ENCODE measurements around the gene MET.
"Not testable (repeated sequence)": the region's sequence is repeated elsewhere in the genome, so short reads cannot be mapped to it uniquely, and the experiment has no call there.

MET gene

DNA sequence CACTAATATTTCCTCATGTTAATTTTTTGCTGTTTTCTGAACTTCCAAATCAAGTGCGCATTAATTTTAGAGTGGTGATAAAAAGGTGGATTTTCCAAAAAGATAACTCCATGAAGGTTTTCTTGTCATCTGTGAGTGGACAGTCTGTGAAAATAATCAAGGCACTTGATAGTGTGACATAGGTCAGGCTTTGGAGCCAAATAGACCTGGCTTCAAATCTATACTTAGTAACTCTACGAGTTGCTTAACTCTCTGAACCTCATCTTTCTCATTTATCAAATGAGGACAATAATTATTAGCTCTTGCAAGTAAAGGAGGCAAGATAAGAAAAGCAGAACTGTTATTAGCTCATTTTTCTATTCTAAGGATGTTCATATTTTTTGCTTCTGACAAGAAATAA lies 24.7 kb upstream of the MET start:
- Mint-ChIP-seq H3K4me1 (no peaks in the 10 kb centered on the region), H3K27ac (no peak overlapping the region), H3K36me3 (no peaks in the 10 kb centered on the region), H3K4me3 (no peak overlapping the region), H3K27me3 (peaks cover 19% of the 10 kb centered on the region), H3K9me3 (no peaks in the 10 kb centered on the region)
- DNase-seq (ENCODE audit: low spot score in 2 of 2) = no peak
- ATAC-seq (ENCODE audit: low read depth) = no peak

DNA sequence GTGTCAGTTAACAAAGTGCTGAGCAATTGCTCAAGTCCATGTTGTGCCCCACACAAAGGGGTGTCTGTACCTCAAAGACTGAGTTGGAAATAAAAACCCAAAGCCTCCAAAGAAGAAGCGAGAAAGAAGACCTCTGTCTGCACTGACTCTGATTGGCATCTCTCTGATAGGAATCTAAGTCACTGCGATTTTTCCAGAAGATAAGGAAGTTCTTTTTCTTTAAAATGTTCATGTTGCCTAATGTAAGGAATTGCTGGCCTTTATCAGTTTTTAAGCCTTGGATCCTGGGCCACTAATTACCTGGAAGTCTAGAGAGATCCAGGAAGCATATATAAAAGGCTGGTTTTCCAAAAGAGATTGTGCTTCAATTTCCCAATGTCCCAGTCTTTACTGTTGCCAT lies 24.1 kb upstream of the MET start:
- H3K4me3 Mint-ChIP-seq = no peak overlapping the region
- H3K27ac Mint-ChIP-seq = no peak overlapping the region
- no peak for ATAC-seq (ENCODE audit: low read depth)
- H3K4me1 Mint-ChIP-seq = no peaks in the 10 kb centered on the region
- no peaks in the 10 kb centered on the region for H3K9me3 Mint-ChIP-seq
- peaks cover 21% of the 10 kb centered on the region for H3K27me3 Mint-ChIP-seq
- DNase-seq (ENCODE audit: low spot score in 2 of 2) = no peak
- no peaks in the 10 kb centered on the region for H3K36me3 Mint-ChIP-seq

DNA sequence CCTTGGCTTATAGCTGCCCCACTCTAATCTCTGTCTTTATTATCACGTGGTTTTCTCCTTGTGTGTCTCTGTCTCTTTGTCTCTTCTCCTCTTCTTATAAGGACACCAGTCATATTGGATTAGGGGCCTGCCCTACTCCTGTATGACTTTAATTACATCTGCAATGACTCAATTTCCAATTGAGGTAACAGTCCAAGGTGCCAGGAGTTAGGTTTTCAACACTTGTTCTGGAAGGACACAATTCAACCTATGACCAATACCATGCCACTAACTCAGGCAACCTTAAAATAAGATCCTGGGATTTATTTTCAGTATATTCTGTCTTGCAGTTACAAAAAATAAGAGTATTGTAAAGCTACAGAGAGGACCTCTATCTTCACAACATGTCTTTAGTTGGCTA lies 21.6 kb upstream of the MET start:
- H3K9me3 Mint-ChIP-seq = no peaks in the 10 kb centered on the region
- no peak for DNase-seq (ENCODE audit: low spot score in 2 of 2)
- no peaks in the 10 kb centered on the region for H3K36me3 Mint-ChIP-seq
- H3K4me1 Mint-ChIP-seq = no peaks in the 10 kb centered on the region
- H3K27ac Mint-ChIP-seq = no peak overlapping the region
- no peak for ATAC-seq (ENCODE audit: low read depth)
- H3K4me3 Mint-ChIP-seq = no peak overlapping the region
- H3K27me3 Mint-ChIP-seq = peaks cover 18% of the 10 kb centered on the region

DNA sequence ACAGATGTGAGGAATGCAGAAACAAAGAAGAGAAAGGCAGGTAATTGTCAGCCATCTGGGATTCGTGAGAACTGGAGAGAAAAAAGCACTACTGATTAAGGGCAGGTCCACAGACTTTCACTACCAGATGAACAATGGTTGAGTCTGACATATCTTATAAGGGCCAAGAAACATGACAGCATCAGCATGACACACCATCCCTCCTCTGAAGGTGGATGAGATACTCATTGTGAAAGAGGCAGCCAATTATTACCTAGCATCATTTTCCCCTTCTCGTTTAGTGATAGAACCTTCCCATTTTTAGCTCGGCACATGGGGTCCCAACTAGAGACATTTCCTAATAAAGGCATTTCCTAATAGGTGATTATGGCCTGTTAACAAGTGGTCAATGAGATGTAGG lies 19.2 kb upstream of the MET start:
- Mint-ChIP-seq H3K27me3 (peaks cover 18% of the 10 kb centered on the region), H3K27ac (no peak overlapping the region), H3K9me3 (no peaks in the 10 kb centered on the region), H3K4me1 (no peaks in the 10 kb centered on the region), H3K36me3 (no peaks in the 10 kb centered on the region), H3K4me3 (no peak overlapping the region)
- ATAC-seq (ENCODE audit: low read depth) = no peak
- DNase-seq (ENCODE audit: low spot score in 2 of 2) = no peak

DNA sequence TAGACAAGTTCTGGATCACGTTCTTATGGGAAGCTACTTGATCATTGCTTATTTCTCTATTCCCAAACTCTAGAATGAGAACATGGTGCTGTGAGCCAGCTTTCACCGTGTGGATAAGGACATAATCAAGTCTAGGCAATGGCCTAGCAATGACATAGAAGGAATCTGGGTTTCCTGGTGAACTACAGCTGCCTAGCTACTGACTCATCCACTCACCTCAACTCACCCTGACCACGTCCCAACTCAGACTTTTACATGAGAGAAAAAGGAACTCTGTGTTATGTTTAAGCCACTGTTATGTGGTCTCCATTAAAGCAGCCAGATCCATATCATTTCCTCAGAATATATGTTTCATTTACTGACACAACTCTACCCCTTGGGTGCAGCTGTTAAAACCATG lies 18.8 kb upstream of the MET start:
- no peak overlapping the region for H3K4me3 Mint-ChIP-seq
- no peak overlapping the region for H3K27ac Mint-ChIP-seq
- ATAC-seq (ENCODE audit: low read depth) (no peak), DNase-seq (ENCODE audit: low spot score in 2 of 2) (no peak)
- H3K36me3 Mint-ChIP-seq = no peaks in the 10 kb centered on the region
- H3K4me1 Mint-ChIP-seq = no peaks in the 10 kb centered on the region
- no peaks in the 10 kb centered on the region for H3K9me3 Mint-ChIP-seq
- H3K27me3 Mint-ChIP-seq = peaks cover 18% of the 10 kb centered on the region

DNA sequence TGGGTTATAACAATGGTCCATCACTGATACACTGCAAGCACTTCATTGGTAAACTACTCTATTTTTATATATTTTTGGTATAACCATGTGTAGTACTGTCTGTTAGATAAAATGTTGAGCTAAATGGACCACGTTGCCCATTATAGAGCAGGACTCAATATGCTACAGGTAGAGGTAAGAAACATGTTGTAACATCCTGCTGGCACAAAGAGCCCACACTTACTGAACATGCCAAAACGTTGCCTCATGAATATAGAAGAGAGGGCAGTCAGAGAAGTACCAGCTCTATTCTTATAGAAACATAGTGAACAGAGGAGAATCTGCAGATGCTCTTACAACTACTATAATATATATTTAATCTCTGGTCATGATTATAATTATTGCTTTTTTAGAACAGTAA lies 18.4 kb upstream of the MET start:
- no peak overlapping the region for H3K4me3 Mint-ChIP-seq
- no peaks in the 10 kb centered on the region for H3K4me1 Mint-ChIP-seq
- H3K9me3 Mint-ChIP-seq = no peaks in the 10 kb centered on the region
- DNase-seq (ENCODE audit: low spot score in 2 of 2) = no peak
- no peak overlapping the region for H3K27ac Mint-ChIP-seq
- peaks cover 18% of the 10 kb centered on the region for H3K27me3 Mint-ChIP-seq
- no peaks in the 10 kb centered on the region for H3K36me3 Mint-ChIP-seq
- no peak for ATAC-seq (ENCODE audit: low read depth)

DNA sequence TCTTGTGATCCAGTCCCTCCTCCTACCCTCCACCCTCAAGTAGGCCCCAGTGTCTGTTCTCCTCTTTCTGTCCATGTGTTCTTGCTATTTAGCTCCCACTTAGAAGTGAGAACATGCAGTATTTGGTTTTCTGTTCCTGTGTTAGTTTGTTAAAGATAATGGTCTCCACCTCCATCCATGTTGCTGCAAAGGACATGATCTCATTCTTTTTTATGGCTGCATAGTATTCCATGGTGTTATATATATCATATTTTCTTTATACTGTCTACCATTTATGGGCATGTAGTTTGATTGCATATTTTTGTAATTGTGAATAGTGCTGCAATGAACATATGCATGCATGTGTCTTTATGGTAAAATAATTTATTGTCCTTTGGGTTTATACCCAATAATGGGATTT lies 12.7 kb upstream of the MET start:
- not testable (repeated sequence) for H3K27me3 Mint-ChIP-seq, H3K27ac Mint-ChIP-seq

DNA sequence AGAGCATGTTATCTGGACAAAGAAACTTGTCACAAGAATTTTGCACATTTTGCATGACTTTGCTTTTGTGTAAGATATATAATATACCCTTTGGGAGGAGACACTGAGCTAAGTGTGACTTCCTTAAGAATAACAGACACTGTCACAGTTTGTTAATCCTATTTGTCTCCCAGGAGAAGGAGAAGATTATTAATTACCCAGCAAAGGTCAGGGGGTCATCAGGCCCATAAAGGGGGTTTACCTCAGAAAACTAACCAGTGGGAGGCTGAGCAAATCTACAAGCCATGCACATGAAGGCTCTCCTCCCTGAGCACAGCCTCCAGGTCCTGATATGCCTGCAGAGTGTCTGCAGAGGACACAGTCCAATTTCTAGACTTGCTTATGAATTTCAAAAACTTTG lies 10.1 kb upstream of the MET start:
- ATAC-seq (ENCODE audit: low read depth) = no peak
- Mint-ChIP-seq H3K4me1 (no peaks in the 10 kb centered on the region), H3K27me3 (peaks cover 13% of the 10 kb centered on the region), H3K36me3 (no peaks in the 10 kb centered on the region), H3K4me3 (no peak overlapping the region), H3K27ac (no peak overlapping the region), H3K9me3 (peaks cover 3% of the 10 kb centered on the region)
- no peak for DNase-seq (ENCODE audit: low spot score in 2 of 2)

More for the DNA sequence above, 12.7 kb upstream of the MET start:
- H3K4me1 Mint-ChIP-seq; ATAC-seq (ENCODE audit: low read depth); H3K36me3 Mint-ChIP-seq; DNase-seq (ENCODE audit: low spot score in 2 of 2); H3K9me3 Mint-ChIP-seq; H3K4me3 Mint-ChIP-seq: not testable (repeated sequence)

DNA sequence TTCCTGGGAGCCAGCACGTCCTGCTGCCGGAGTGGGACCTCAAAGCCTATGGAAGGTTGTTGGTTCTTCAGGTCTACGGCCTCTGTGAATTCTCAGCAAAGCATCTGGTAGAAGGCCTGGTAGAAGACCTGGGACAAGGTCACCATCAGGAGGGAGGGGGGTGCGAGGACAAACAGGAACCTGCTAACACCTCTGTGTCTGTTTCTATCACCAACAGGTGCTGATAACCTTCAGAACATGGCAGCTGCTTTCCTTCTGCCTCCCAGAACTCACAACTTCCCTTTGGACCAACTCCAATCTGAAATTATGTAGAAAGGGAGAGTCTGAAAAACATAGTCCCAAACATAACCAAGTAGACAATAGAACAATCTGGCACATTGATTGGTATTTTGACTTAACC lies 8.3 kb upstream of the MET start:
- DNase-seq (ENCODE audit: low spot score in 2 of 2) (no peak), ATAC-seq (ENCODE audit: low read depth) (no peak)
- H3K36me3 Mint-ChIP-seq = no peaks in the 10 kb centered on the region
- H3K4me3 Mint-ChIP-seq = no peak overlapping the region
- H3K4me1 Mint-ChIP-seq = no peaks in the 10 kb centered on the region
- H3K27me3 Mint-ChIP-seq = peaks cover 17% of the 10 kb centered on the region
- H3K9me3 Mint-ChIP-seq = peaks cover 3% of the 10 kb centered on the region
- H3K27ac Mint-ChIP-seq = no peak overlapping the region

DNA sequence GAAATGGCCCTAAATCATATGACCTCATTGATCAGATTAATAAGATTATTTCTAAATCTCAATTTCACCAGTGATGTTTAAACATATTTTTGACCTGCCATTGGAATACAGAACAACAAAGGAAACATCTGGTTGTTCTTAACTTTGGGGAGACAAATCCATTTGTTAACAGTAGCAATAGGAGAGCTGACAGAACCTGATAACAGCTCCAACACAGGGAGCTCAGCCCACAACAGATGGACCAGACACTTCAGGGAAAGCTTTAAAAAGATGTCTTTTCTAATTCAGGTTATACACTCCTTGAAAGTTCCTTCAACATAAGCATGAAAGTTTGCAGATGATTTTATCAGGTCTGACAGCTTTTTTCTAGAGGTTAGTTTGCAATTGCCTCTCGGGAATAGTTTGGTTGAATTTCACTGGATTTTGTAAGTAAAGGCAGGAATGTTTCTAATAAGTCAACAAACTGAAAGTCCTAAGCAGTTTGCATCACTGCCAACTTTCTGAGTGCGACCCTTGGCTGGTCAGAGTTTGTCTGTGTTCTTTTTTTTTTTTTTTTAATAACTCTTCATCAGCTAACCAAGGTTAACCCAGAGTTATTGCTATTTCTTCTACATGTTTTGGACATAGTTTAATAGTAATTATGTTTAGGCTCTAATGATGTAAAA lies 6.5 kb upstream of the MET start:
- no peaks in the 10 kb centered on the region for H3K4me1 Mint-ChIP-seq
- no peak for DNase-seq (ENCODE audit: low spot score in 2 of 2)
- no peak overlapping the region for H3K27ac Mint-ChIP-seq
- H3K27me3 Mint-ChIP-seq = peaks cover 15% of the 10 kb centered on the region
- H3K4me3 Mint-ChIP-seq = no peak overlapping the region
- H3K36me3 Mint-ChIP-seq = no peaks in the 10 kb centered on the region
- ATAC-seq (ENCODE audit: low read depth) = no peak
- no peaks in the 10 kb centered on the region for H3K9me3 Mint-ChIP-seq

DNA sequence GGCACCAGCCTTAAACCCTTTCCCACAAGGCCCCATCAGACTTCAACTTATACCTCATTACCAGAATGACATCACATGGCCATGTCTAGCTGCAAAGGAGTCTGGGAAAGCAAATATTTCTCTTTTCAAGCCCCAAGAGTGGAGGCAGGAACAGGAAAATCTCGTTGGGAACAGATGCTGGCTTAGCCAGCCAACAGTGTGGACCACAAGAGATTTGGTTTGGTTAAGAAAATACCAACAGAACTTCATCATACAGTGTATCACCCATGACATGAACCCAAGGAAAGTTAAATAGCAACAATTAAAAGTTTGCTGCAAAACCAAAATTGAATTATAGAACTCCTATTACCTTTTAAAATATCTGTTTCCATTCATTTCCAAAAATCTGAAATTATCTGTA lies 2.2 kb upstream of the MET start:
- Mint-ChIP-seq H3K36me3 (no peaks in the 10 kb centered on the region), H3K9me3 (no peaks in the 10 kb centered on the region), H3K4me1 (peaks cover 15% of the 10 kb centered on the region), H3K27me3 (peaks cover 25% of the 10 kb centered on the region), H3K4me3 (no peak overlapping the region), H3K27ac (no peak overlapping the region)
- ATAC-seq (ENCODE audit: low read depth) (no peak), DNase-seq (ENCODE audit: low spot score in 2 of 2) (no peak)

DNA sequence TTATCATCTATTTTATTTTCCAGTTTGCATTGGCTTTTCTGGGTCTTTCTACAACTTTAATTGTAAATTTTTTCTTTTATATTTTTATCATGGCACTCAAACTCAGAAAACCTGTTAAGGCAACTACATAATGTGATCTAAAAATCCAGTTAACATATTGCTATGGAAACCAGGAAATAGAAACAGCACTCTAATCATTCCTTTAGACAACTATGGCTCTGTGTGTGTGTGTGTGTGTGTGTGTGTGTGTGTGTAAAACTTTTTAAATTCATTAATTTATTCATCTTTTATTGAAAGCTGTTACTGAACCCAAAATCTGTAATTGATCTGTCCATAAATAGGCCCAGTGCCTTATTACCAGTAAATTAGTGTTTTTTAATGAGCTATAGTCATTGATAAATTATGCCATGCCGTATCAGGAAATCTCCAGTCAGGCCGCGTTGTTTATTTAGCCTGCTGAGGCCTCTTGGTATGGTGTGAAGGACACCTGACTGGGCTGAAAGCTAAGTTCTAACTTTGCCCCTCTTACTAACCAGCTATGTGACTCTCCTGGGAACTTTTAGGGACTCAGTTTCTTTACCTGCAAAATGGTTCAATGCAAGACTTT lies 1.5 kb upstream of the MET start:
- no peak overlapping the region for H3K4me3 Mint-ChIP-seq
- ATAC-seq (ENCODE audit: low read depth) (no peak), DNase-seq (ENCODE audit: low spot score in 2 of 2) (no peak)
- H3K36me3 Mint-ChIP-seq = no peaks in the 10 kb centered on the region
- no peak overlapping the region for H3K27ac Mint-ChIP-seq
- H3K27me3 Mint-ChIP-seq = peaks cover 23% of the 10 kb centered on the region
- H3K9me3 Mint-ChIP-seq = no peaks in the 10 kb centered on the region
- peaks cover 16% of the 10 kb centered on the region for H3K4me1 Mint-ChIP-seq

DNA sequence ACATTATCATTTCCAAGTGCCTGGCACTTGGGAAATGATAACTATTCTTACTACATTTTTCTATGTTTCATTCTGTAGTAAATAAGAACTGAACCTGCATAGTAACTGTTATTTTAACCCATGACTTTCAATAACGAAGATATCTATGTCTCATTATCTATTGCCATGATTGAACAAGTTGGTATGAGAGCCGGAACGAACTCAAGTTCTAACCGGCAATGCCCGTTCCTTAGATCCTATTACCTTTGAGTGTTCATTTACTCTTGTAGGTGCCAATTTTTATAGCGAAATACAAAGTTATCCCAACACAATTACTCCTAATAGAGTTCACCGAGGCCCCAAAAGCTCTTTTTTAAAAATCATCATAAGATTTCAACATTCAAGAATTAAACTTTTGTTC lies 885 bp upstream of the MET start:
- no peaks in the 10 kb centered on the region for H3K9me3 Mint-ChIP-seq

DNA sequence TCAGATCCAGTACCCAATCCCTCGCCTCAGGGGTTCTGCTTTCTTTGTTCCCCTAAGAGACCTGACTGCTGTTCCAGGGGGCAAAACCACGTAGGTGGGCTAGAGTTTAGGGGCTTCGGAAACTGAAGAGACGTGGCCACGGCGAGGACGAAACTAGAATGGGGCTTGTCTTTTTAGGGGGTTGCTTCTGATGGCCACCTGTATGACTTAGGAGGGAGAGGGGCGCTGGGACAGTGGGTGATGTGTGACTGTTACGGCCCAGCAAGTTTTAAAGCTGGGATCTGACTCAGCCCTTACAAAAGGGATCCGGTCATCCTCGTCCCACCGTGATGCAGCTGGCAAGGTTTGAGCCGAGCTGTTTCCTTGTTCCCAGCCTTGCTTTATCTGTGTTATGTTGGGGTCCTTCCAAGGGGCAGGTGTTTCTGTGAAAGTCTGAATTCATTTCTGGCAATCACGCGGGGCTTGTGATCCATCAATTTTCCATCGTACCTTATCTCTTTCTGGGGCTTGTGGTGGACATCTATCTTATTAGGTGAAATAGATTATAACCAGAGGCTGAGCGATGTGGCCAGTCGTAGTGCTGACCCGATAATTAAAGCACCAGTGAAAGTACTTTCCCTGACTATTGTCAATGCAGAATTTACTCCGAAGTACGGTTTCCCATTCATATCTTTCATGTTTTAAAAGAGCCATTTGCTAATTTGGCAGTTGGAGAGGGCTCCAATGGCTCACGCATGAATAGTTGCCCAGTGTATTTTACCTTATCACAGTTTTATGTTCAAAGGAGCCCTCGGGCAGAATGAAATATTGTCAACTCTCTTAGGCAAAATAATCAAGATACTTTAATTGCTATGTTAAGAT lies 830 bp downstream of the MET start:
- Mint-ChIP-seq H3K27me3 (peaks cover 28% of the 10 kb centered on the region), H3K36me3 (no peaks in the 10 kb centered on the region), H3K27ac (no peak overlapping the region), H3K9me3 (no peaks in the 10 kb centered on the region), H3K4me1 (peaks cover 16% of the 10 kb centered on the region), H3K4me3 (peak overlapping the region; percentile 53)
- DNase-seq (ENCODE audit: low spot score in 2 of 2) = no peak
- ATAC-seq (ENCODE audit: low read depth) = no peak

More for the DNA sequence above, 885 bp upstream of the MET start:
- DNase-seq (ENCODE audit: low spot score in 2 of 2) = no peak
- peak overlapping the region; percentile 89 for H3K4me3 Mint-ChIP-seq
- no peaks in the 10 kb centered on the region for H3K36me3 Mint-ChIP-seq
- H3K27me3 Mint-ChIP-seq = peaks cover 26% of the 10 kb centered on the region
- peaks cover 16% of the 10 kb centered on the region for H3K4me1 Mint-ChIP-seq
- no peak overlapping the region for H3K27ac Mint-ChIP-seq
- ATAC-seq (ENCODE audit: low read depth) = no peak

All from memory B cell (primary cell).